Activated CD4-positive, CD25-positive, alpha-beta regulatory T cell treated with anti-CD3 and anti-CD28 coated beads, Interleukin-2, amount 50 U/mL, for 72 hours (primary cell): Measurements from ENCODE around the gene MICAL2.

Experiments
- DNase-seq: peaks from one replicate; pipeline ENCODE4 v3.0.0; 2021

The MICAL2 gene

GRCh38 chr11:12258451-12258850, 148.1 kb downstream of the MICAL2 start:
- DNase-seq: no peak

GRCh38 chr11:12259956-12260355, 149.6 kb downstream of the MICAL2 start:
- DNase-seq: no peak

- no peak for DNase-seq
Measured at GRCh38 chr11:12260731-12261521, 150.5 kb downstream of the MICAL2 start.

GRCh38 chr11:12261551-12261950, 151.2 kb downstream of the MICAL2 start:
- DNase-seq: no peak

- no peak for DNase-seq
Measured at GRCh38 chr11:12263141-12263693, 152.8 kb downstream of the MICAL2 start.

- DNase-seq: no peak
Measured at GRCh38 chr11:12264361-12264760, 154.0 kb downstream of the MICAL2 start.

GRCh38 chr11:12266132-12266531, 155.7 kb downstream of the MICAL2 start:
- DNase-seq: no peak

- no peak for DNase-seq
Measured at GRCh38 chr11:12266943-12267342, 156.6 kb downstream of the MICAL2 start.

GRCh38 chr11:12267921-12268320, 157.5 kb downstream of the MICAL2 start:
- no peak for DNase-seq

GRCh38 chr11:12269104-12269441, 158.7 kb downstream of the MICAL2 start:
- no peak for DNase-seq

GRCh38 chr11:12269446-12270214, 159.2 kb downstream of the MICAL2 start:
- no peak for DNase-seq

GRCh38 chr11:12270215-12270797, 159.9 kb downstream of the MICAL2 start:
- DNase-seq: no peak

GRCh38 chr11:12270817-12271216, 160.4 kb downstream of the MICAL2 start:
- DNase-seq: no peak

- DNase-seq: no peak
Measured at GRCh38 chr11:12271241-12271640, 160.9 kb downstream of the MICAL2 start.

GRCh38 chr11:12271826-12272366, 161.5 kb downstream of the MICAL2 start:
- DNase-seq: no peak

- no peak for DNase-seq
Measured at GRCh38 chr11:12272821-12273617, 162.6 kb downstream of the MICAL2 start.

- no peak for DNase-seq
Measured at GRCh38 chr11:12273618-12273995, 163.2 kb downstream of the MICAL2 start.

GRCh38 chr11:12274056-12274455, 163.7 kb downstream of the MICAL2 start:
- DNase-seq: no peak

- DNase-seq: peak; percentile 15
Measured at GRCh38 chr11:12274558-12275197, 164.3 kb downstream of the MICAL2 start.

- peak; percentile 26 for DNase-seq
Measured at GRCh38 chr11:12275818-12276217, 165.4 kb downstream of the MICAL2 start.

GRCh38 chr11:12276356-12276755, 166.0 kb downstream of the MICAL2 start:
- DNase-seq: no peak
